ENCODE measurements around the gene ADAMTS16.

- TF ChIP-seq CTCF (IDR thresholded peaks at IDR 0.05) = no peak
- no peak for TF ChIP-seq EP300 (IDR thresholded peaks at IDR 0.05)
These were observed 135.1 kb downstream of the ADAMTS16 start for GRCh38 chr5:5275211-5275610.
